Measurements from ENCODE around the gene CARD11. TPM values are rescaled to one million over a fixed set of nuclear protein-coding genes. Genes with fewer than 3 reads are reported as not detected.

Gene CARD11
- total and polyA plus RNA-seq, 12 donors = 0.61 to 19.3 (median 2.7) TPM

DNA sequence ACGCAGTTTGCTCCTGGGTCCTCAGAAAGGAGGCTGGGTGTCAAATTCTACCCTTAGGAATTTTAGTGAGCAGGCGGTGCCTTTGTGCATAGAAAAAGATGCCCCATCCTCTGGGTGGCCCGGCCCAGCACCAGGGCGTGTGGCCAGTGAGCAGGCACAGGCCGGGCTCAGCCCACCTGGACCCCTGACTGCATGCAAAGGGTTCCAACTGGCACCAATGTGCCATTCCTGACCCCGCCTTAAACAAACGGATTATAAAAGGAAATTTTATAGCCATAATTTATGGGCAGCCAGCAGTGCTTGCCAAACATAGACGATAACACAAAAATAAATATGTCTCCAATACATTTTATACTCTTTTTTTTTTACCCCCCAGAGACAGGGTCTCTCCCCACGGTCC is 159.5 kb downstream of the CARD11 start:
- H3K9me3 ChIP-seq (replicated peaks in 1 of 3) = no peaks in the 10 kb centered on the region
- H3K27me3 ChIP-seq = no peaks in the 10 kb centered on the region
- no peaks in the 10 kb centered on the region for H3K36me3 ChIP-seq (replicated peaks in 1 of 2)
- DNase-seq = no peak
- whole genome bisulfite sequencing, 4 donors = 57 to 71% (median 66%) methylated on average over 7 to 9 of the region's 9 CpGs
- no peak for TF ChIP-seq POLR2A (IDR thresholded peaks at IDR 0.05)
- TF ChIP-seq, protein P1, sequence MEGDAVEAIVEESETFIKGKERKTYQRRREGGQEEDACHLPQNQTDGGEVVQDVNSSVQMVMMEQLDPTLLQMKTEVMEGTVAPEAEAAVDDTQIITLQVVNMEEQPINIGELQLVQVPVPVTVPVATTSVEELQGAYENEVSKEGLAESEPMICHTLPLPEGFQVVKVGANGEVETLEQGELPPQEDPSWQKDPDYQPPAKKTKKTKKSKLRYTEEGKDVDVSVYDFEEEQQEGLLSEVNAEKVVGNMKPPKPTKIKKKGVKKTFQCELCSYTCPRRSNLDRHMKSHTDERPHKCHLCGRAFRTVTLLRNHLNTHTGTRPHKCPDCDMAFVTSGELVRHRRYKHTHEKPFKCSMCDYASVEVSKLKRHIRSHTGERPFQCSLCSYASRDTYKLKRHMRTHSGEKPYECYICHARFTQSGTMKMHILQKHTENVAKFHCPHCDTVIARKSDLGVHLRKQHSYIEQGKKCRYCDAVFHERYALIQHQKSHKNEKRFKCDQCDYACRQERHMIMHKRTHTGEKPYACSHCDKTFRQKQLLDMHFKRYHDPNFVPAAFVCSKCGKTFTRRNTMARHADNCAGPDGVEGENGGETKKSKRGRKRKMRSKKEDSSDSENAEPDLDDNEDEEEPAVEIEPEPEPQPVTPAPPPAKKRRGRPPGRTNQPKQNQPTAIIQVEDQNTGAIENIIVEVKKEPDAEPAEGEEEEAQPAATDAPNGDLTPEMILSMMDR (IDR thresholded peaks at IDR 0.05) = no peak
- intact Hi-C loops (cut with DNase I) = no loop called here
- no peak overlapping the region for H3K4me3 ChIP-seq
- H3K4me1 ChIP-seq (replicated peaks in 1 of 2) = no peaks in the 10 kb centered on the region
- H3K27ac ChIP-seq = no peak overlapping the region

DNA sequence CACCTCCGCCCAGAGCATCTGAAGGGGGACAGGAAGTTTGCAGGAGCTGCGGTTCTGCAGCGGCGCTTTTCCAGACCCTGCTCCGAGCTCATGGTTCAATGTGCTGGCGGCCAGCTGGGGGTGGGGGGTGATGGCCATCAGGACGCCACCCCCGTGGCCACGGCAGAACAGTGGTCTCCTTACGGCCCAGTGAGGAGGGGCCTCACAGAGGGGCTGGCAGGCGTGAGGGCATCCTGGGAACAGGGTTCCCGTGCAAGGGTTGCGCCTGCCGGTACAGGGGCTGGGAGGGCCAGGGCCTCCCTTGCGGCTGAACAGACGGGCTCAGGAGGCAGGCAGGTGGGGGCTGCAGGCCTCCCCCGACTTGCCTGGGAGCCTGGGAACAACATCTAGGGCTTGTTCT is 160.6 kb downstream of the CARD11 start:
- TF ChIP-seq, protein P1 (IDR thresholded peaks at IDR 0.05) = no peak
- TF ChIP-seq POLR2A (IDR thresholded peaks at IDR 0.05) = no peak
- H3K36me3 ChIP-seq (replicated peaks in 1 of 2) = no peaks in the 10 kb centered on the region
- intact Hi-C loops (cut with DNase I) = no loop called here
- no peaks in the 10 kb centered on the region for H3K9me3 ChIP-seq (replicated peaks in 1 of 3)
- no peak overlapping the region for H3K27ac ChIP-seq
- 75 to 78% (median 76%) methylated on average over 6 to 17 of the region's 17 CpGs; no CpG with 5 or more reads in 1 of the 4 donors for WGBS, 4 donors
- no peak overlapping the region for H3K4me3 ChIP-seq
- no peaks in the 10 kb centered on the region for H3K4me1 ChIP-seq (replicated peaks in 1 of 2)
- DNase-seq = no peak
- no peaks in the 10 kb centered on the region for H3K27me3 ChIP-seq

DNA sequence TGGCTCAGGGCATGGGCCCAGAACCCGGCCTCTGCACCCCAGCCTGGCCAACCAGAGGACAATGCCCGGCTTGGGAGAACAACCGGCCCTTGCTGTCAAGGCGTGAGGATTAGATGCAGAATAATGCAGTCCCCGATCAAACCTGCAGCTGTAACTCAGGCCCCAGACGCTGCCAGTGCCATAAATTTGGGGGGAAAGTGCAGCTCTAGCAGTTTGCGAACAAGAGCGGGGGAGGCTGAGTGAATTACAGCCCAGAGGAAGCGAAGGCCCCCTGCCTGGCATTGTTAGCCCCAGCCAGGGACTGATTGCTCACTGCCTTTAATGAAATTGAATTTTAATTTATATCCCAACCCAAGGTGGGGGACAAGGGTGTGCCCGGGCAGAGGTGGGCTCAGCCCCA is 161.6 kb downstream of the CARD11 start:
- H3K27ac ChIP-seq = no peak overlapping the region
- intact Hi-C loops (cut with DNase I) = no loop called here
- WGBS, 4 donors = 74 to 79% (median 76%) methylated on average over 10 of the region's 10 CpGs

DNA sequence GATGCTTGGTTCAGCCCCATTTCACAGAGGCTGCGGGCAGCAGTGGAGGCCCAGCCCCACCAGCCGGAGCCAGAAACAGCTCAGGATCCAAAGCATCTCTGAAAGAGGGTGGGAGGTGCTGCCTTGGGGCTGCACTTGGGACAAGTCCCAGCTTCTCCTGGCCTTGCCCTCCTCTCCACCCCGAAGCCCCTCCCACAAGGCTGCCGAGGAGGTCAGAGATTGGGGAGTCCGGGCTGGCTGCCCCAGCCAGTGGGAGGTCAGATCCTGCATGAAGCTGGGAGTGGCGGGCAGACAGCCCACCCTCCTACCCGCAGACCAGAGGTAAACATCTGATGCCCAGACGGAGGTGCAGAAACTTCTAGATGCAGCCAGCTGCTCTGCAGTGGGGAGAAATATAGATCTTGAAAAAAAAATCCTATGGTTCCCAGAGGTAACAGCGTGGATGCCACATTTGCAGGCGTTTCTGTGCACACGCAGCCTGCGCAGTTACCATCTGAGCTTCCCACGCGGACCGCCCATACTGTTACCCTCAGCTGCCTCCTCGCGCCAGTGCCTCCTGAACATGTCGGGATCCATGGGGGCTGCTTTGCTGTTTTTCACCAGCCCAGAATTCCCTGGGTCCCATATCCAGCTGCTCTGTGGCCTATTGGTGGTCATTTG is 162.7 kb downstream of the CARD11 start:
- WGBS, 4 donors = 65 to 84% (median 71%) methylated on average over 13 to 18 of the region's 18 CpGs
- DNase-seq = no peak
- Histone ChIP-seq H3K4me1 (replicated peaks in 1 of 2) (no peaks in the 10 kb centered on the region), H3K36me3 (replicated peaks in 1 of 2) (no peaks in the 10 kb centered on the region), H3K4me3 (no peak overlapping the region), H3K9me3 (replicated peaks in 1 of 3) (no peaks in the 10 kb centered on the region), H3K27me3 (no peaks in the 10 kb centered on the region), H3K27ac (no peak overlapping the region)
- intact Hi-C loops (cut with DNase I) = no loop called here
- TF ChIP-seq, protein P1 (IDR thresholded peaks at IDR 0.05) = no peak
- no peak for TF ChIP-seq POLR2A (IDR thresholded peaks at IDR 0.05)

More for the DNA sequence above, 161.6 kb downstream of the CARD11 start:
- TF ChIP-seq POLR2A (IDR thresholded peaks at IDR 0.05) = no peak
- TF ChIP-seq, protein P1 (IDR thresholded peaks at IDR 0.05) = no peak
- Histone ChIP-seq H3K27me3 (no peaks in the 10 kb centered on the region), H3K36me3 (replicated peaks in 1 of 2) (no peaks in the 10 kb centered on the region), H3K4me1 (replicated peaks in 1 of 2) (no peaks in the 10 kb centered on the region), H3K4me3 (no peak overlapping the region), H3K9me3 (replicated peaks in 1 of 3) (no peaks in the 10 kb centered on the region)
- DNase-seq = no peak
